Progenitor cell of endocrine pancreas (in vitro differentiated cells): ENCODE data around the gene KL. TPM values are rescaled to one million over a fixed set of nuclear protein-coding genes. Genes with fewer than 3 reads are reported as not detected.

Experiments
- DNase-seq: peaks from one replicate; pipeline ENCODE4 v3.0.0; 2021; ENCODE audit warnings: low spot score; ENCODE audit not compliant: unreplicated experiment
- H3K27ac Mint-ChIP-seq: 2 replicates; pipeline ENCODE4 v1.8.0; 2021; ENCODE audit warnings: mild to moderate bottlenecking, moderate library complexity, mixed read lengths
- H3K27me3 Mint-ChIP-seq: 2 replicates; pipeline ENCODE4 v1.8.0; 2021; ENCODE audit warnings: mixed read lengths
- H3K36me3 Mint-ChIP-seq: 2 replicates; pipeline ENCODE4 v1.8.0; 2022; ENCODE audit warnings: mixed read lengths; ENCODE audit not compliant: insufficient read depth
- H3K4me1 Mint-ChIP-seq: 2 replicates; pipeline ENCODE4 v1.8.0; 2021; ENCODE audit warnings: low read depth, mixed read lengths
- H3K4me3 Mint-ChIP-seq: 2 replicates; pipeline ENCODE4 v1.8.0; 2021; ENCODE audit warnings: low read depth, mild to moderate bottlenecking, moderate library complexity, mixed read lengths
- H3K9me3 Mint-ChIP-seq: 2 replicates; pipeline ENCODE4 v1.8.0; 2021; ENCODE audit warnings: low read depth, mixed read lengths
- CTCF ChIP-seq: fragments of 200-600 bp; sonication (generic); IDR thresholded peaks from one replicate; pipeline ENCODE4 v1.5.0; 2021; ENCODE audit warnings: antibody characterized with exemption, mild to moderate bottlenecking; ENCODE audit not compliant: unreplicated experiment
- total RNA-seq: library from RNA; stranded (reverse); gene quantifications from 2 replicates; pipeline ENCODE4 v1.2.1, GENCODE V29; 2021

The KL gene
- total RNA-seq, 1 donor from 2014 or later, result 1.1 TPM

DNA sequence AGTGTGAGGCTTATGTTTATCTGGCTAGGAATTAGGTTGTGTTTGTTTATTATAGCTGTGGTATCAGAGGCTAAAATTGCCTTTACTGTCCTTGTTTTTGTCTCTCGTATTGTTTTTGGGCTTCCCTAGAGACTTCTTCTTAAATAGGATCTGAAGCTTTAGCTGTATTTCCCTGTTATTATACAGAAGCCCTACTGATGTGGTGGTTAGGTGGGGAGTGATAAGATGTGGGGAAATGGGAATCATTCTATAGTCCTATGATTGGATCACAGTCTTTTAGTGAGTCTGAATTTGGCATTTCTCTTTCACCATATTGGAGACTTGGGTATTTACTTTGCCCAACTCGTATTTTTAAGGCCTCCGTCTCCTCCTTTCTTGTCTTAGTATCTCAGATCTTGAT lies 8.3 kb upstream of the KL start:
- H3K4me3 Mint-ChIP-seq, result no peak overlapping the region
- no peak for DNase-seq
- H3K36me3 Mint-ChIP-seq, result peaks cover 4% of the 10 kb centered on the region
- H3K27ac Mint-ChIP-seq, result peak overlapping the region; percentile 31
- TF ChIP-seq CTCF, result no peak
- H3K27me3 Mint-ChIP-seq, result peaks cover 4% of the 10 kb centered on the region
- H3K9me3 Mint-ChIP-seq, result peaks cover 26% of the 10 kb centered on the region
- H3K4me1 Mint-ChIP-seq, result no peaks in the 10 kb centered on the region

DNA sequence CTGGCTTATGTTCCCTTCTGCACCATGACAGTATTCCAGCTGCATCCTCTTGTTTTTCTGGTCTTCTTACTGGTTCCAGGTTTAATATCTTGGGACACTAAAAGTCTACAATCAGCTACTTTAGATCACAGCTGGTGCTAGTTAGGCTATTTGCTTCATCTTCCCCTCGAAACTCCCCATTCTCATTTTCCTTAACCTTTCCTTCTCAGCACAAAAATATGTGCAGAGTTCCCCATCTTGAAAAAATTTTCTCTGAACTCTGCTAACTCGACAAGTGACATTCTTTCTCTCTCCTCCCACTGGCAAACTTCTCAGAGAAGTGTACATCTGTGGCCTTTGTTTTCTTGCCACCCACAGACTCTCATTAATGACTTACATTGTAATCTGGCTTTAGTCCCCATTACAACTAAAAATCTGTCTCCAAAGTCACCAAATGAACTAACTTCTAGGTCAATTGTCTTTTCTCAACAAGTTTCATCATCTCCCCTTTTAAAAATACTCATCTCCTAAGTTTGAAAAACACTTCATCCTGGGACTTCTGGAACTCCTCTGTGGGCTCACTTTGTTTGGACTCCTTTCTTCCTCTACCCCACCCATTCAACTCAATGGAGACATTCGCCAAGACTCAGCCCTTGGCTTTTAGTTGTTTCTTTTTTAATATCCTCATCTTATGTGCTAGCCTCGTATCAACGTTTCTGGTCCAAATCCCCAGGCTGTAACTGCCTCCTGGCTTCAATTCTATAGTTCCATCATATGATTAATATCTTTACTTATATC lies 7.1 kb upstream of the KL start:
- no peak overlapping the region for H3K4me3 Mint-ChIP-seq
- no peak overlapping the region for H3K27ac Mint-ChIP-seq
- no peak for TF ChIP-seq CTCF
- peaks cover 13% of the 10 kb centered on the region for H3K27me3 Mint-ChIP-seq
- H3K9me3 Mint-ChIP-seq, result peaks cover 23% of the 10 kb centered on the region
- H3K4me1 Mint-ChIP-seq, result no peaks in the 10 kb centered on the region
- no peak for DNase-seq
- H3K36me3 Mint-ChIP-seq, result peaks cover 4% of the 10 kb centered on the region

DNA sequence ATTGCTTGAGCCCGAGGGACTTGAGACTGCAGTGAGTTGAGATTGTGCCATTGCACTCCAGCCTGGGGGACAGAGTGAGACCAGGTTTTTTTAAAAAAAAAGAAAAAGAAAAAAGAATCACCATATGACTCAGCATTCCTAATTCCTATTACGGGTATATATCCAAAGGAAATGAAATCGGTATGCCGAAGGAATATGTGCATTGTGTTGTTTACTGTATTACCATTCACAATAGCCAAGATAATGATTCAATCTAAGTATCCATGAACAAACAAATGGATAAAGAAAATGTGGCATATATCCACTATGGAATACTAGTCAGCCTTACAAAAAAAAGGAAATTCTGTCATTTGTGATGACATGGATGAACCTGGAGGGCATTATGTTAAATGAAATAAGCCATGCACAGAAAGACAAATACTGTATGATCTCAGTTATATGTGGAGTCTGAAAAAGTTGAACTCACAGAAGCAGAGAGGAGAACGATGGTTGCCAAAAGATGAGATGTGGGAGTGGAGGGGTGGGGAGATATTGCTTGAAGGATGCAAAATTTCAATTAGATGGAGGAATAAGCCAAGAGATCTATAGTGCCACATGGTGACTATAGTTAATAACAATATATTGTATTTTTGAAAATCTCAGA lies 4.3 kb upstream of the KL start:
- Mint-ChIP-seq H3K4me1 (peaks cover 5% of the 10 kb centered on the region), H3K27ac (no peak overlapping the region), H3K27me3 (peaks cover 33% of the 10 kb centered on the region), H3K4me3 (no peak overlapping the region), H3K9me3 (peaks cover 23% of the 10 kb centered on the region), H3K36me3 (peaks cover 4% of the 10 kb centered on the region)
- TF ChIP-seq CTCF, result no peak
- no peak for DNase-seq

- no peak for TF ChIP-seq CTCF
- Mint-ChIP-seq H3K27ac (no peak overlapping the region), H3K27me3 (peaks cover 56% of the 10 kb centered on the region), H3K9me3 (peaks cover 4% of the 10 kb centered on the region), H3K4me3 (no peak overlapping the region), H3K36me3 (no peaks in the 10 kb centered on the region), H3K4me1 (peaks cover 8% of the 10 kb centered on the region)
- DNase-seq, result no peak
Observed at GRCh38 chr13:33014291-33014690, 1.9 kb upstream of the KL start.

DNA sequence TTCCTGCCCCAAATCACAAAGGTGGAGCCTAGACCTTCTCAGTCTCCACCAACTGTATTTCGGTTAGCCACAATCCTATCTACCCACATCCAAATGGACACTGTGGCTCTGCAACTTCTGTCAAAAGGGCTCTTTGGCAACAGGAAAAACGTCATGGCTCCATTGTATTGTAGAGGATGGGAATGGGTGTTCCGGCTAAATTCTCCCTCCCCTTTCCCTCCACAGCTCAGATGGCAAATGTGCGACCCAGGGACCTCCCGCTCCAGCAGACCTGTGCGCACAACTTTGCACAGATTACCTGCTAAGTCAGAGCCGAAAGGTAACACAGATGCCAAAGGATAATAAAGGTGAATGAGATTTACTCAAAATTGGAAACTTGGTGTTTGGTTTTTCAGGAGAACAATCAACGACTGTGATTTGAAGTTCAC lies 968 bp upstream of the KL start:
- TF ChIP-seq CTCF, result no peak
- H3K9me3 Mint-ChIP-seq, result no peaks in the 10 kb centered on the region
- no peak overlapping the region for H3K27ac Mint-ChIP-seq
- H3K36me3 Mint-ChIP-seq, result no peaks in the 10 kb centered on the region
- peaks cover 66% of the 10 kb centered on the region for H3K27me3 Mint-ChIP-seq
- H3K4me3 Mint-ChIP-seq, result peak overlapping the region; percentile 66
- peaks cover 8% of the 10 kb centered on the region for H3K4me1 Mint-ChIP-seq
- no peak for DNase-seq
